Ishikawa (cell line): ENCODE measurements around the gene SPON2.

ENCODE experiments used
- CEBPB ChIP-seq: IDR thresholded peaks from 2 replicates; pipeline ENCODE4 v1.6.1; 2012
- CREB1 ChIP-seq: IDR thresholded peaks from 2 replicates; pipeline ENCODE4 v1.6.1; 2012; ENCODE audit warnings: low read depth
- EGR1 ChIP-seq: IDR thresholded peaks from 2 replicates; pipeline ENCODE4 v1.6.1; 2012
- EP300 ChIP-seq: IDR thresholded peaks from 2 replicates; pipeline ENCODE4 v1.6.1; 2012; ENCODE audit warnings: borderline replicate concordance
- FOXM1 ChIP-seq: IDR thresholded peaks from 2 replicates; pipeline ENCODE4 v1.6.1; 2012; ENCODE audit warnings: low read depth, borderline replicate concordance
- NFIC ChIP-seq: IDR thresholded peaks from 2 replicates; pipeline ENCODE4 v1.6.1; 2012
- RAD21 ChIP-seq: IDR thresholded peaks from 2 replicates; pipeline ENCODE4 v1.6.1; 2012; ENCODE audit warnings: low read depth
- REST ChIP-seq: IDR thresholded peaks from 2 replicates; pipeline ENCODE4 v1.6.1; 2012; ENCODE audit warnings: low read depth, mild to moderate bottlenecking
- TAF1 ChIP-seq: IDR thresholded peaks from 2 replicates; pipeline ENCODE4 v1.6.1; 2012; ENCODE audit warnings: low read depth, mild to moderate bottlenecking
- TCF12 ChIP-seq: IDR thresholded peaks from 2 replicates; pipeline ENCODE4 v1.6.1; 2012; ENCODE audit warnings: low read depth
- TEAD4 ChIP-seq: IDR thresholded peaks from 2 replicates; pipeline ENCODE4 v1.6.1; 2012
- YY1 ChIP-seq: IDR thresholded peaks from 2 replicates; pipeline ENCODE4 v1.6.1; 2012; ENCODE audit warnings: low read depth
- ZBTB7A ChIP-seq: IDR thresholded peaks from 2 replicates; pipeline ENCODE4 v1.6.1; 2012; ENCODE audit warnings: low read depth
- TF ChIP-seq, protein P1 (sequence below): IDR thresholded peaks from 2 replicates; pipeline ENCODE4 v1.6.1; 2012
- TF ChIP-seq, protein P2 (sequence below): IDR thresholded peaks from 2 replicates; pipeline ENCODE4 v1.6.1; 2012

The SPON2 gene

GRCh38 chr4:1214101-1215095 is 42.0 kb upstream of the SPON2 start:
- TF ChIP-seq EGR1 (no peak), TCF12 (no peak), CREB1 (no peak), CEBPB (no peak), FOXM1 (no peak), NFIC (no peak), ZBTB7A (no peak), EP300 (no peak), RAD21 (no peak)

DNA sequence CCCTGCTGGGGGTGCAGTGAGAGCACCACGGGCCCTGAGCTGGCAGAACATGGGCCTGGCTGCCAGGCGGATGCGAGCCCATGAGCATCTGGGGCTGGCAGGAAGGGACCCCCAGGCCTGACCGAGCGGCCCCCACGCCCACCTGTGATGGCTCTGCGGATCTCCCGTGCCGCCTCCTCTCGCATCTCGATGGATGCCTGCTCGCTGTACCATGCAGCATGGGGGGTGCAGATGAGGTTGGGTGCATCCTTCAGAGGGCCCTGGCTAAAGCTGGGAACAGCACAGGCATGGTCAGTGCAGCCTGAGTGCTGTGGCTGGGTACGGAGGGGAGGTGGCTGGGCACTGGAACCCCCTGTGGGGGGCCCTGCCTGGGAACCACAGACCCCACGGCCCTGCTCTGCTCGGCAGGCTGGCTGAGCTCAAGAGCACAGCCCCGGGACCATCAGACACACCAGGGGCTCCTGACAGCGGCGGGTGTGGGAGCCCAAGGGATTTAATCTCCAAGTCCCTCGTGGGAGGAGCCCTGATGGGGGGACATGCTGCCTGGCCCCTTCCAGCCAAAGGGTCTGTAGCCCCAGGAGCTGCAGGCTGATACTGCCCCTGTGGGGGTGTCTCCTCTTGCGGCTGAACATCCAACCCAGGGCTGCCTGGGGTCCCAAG is 41.1 kb upstream of the SPON2 start:
- TF ChIP-seq TAF1, result no peak
- TF ChIP-seq CEBPB, result no peak
- TF ChIP-seq, protein P1, sequence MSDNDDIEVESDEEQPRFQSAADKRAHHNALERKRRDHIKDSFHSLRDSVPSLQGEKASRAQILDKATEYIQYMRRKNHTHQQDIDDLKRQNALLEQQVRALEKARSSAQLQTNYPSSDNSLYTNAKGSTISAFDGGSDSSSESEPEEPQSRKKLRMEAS, result no peak

DNA sequence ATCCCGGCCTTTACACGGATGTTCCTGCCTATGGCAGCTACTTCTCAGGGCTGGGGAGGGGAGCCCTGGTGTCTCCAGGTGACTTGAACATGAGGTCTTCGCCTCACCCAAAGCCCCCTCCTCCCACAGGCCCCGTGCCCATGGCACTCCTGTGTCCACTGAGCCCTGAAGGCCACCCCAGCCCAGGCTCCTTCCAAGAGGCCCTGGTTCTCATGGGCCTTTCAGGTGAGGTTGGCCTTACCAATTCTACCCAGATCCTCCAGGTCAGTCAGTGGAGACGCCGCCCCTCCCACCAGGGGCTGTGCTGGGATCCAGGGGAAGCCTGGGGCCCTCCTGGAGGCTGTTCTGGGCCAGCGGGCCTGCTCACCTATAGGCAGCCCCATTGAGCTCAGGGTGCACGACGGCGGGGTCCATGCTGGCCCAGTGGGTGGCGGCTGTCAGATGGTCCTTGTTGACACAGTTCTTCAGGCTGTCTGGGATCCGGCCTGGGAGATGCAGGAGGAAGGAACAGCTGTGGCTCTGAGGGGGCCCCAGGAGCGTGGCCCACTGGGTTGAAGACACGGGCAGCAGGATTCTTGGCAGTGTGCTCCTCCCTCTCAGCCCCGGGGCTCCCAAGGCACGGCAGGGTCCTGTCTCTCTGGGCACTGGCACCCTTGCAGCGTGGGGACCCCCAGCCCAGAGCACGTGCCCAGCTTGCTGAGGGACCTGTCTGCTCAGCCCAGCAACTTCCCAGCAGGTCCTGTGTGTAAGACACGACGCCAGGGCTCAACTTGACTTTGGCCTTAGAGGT is 40.4 kb upstream of the SPON2 start:
- TF ChIP-seq REST, result no peak

- TF ChIP-seq CREB1 (no peak), CEBPB (no peak), EP300 (no peak), RAD21 (no peak), TAF1 (no peak), NFIC (no peak), TCF12 (no peak), YY1 (no peak), FOXM1 (no peak), TEAD4 (no peak)
- TF ChIP-seq, protein P1, result no peak
- TF ChIP-seq, protein P2, sequence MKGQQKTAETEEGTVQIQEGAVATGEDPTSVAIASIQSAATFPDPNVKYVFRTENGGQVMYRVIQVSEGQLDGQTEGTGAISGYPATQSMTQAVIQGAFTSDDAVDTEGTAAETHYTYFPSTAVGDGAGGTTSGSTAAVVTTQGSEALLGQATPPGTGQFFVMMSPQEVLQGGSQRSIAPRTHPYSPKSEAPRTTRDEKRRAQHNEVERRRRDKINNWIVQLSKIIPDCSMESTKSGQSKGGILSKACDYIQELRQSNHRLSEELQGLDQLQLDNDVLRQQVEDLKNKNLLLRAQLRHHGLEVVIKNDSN, result no peak
These were observed 39.6 kb upstream of the SPON2 start for GRCh38 chr4:1211891-1212545.

- TF ChIP-seq NFIC (no peak), FOXM1 (no peak), RAD21 (no peak), YY1 (no peak), TCF12 (no peak), CEBPB (no peak), REST (no peak), EP300 (no peak), ZBTB7A (no peak), EGR1 (no peak), TEAD4 (no peak)
- TF ChIP-seq, protein P2, result no peak
These were observed 39.0 kb upstream of the SPON2 start for GRCh38 chr4:1211371-1211770.
